GM12801 (cell line): ENCODE results near the gene SCN8A.

Experiments used
- CTCF ChIP-seq: IDR thresholded peaks from one replicate; pipeline ENCODE4 v1.5.1; 2011; ENCODE audit warnings: control low read depth; ENCODE audit not compliant: insufficient read length; ENCODE audit errors: extremely low read depth

The SCN8A gene

GRCh38 chr12:51823875-51824565 is 233.0 kb downstream of the SCN8A start:
- TF ChIP-seq CTCF, result no peak

- TF ChIP-seq CTCF, result no peak
These were observed 234.2 kb downstream of the SCN8A start for GRCh38 chr12:51825216-51825615.

- TF ChIP-seq CTCF, result no peak
These were observed 235.8 kb downstream of the SCN8A start for GRCh38 chr12:51826881-51827280.

GRCh38 chr12:51827925-51828818 is 237.1 kb downstream of the SCN8A start:
- no peak for TF ChIP-seq CTCF

GRCh38 chr12:51829011-51829481 is 238.0 kb downstream of the SCN8A start:
- TF ChIP-seq CTCF, result no peak

GRCh38 chr12:51829641-51830040 is 238.6 kb downstream of the SCN8A start:
- TF ChIP-seq CTCF, result no peak

GRCh38 chr12:51832354-51833107 is 241.5 kb downstream of the SCN8A start:
- no peak for TF ChIP-seq CTCF
